Measurements from ENCODE around the gene SUN1.

The SUN1 gene

DNA sequence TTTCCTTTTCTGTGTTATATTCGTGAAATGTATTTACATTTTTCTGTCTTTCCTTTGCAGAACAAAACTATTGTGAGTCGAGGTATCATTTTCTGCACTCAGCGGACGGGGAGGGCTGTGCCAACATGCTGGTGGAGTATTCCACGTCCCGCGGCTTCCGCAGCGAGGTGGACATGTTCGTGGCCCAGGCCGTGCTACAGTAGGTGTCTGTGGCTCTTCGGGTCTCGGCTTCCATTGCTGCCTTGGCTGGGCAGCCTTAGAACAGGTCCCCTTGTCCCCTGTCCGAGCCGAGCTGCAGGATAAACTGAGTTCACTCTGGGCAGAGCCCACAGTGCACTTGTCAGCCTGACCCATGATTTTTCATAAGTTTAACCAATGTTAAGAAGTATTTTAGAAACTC is 58.6 kb downstream of the SUN1 start:
- no peak overlapping the region for H3K4me3 ChIP-seq (replicated peaks; ENCODE audit: low read depth, low read length)
- no peak for DNase-seq (ENCODE audit: extremely low read depth, low read depth)
- TF ChIP-seq, protein P1, sequence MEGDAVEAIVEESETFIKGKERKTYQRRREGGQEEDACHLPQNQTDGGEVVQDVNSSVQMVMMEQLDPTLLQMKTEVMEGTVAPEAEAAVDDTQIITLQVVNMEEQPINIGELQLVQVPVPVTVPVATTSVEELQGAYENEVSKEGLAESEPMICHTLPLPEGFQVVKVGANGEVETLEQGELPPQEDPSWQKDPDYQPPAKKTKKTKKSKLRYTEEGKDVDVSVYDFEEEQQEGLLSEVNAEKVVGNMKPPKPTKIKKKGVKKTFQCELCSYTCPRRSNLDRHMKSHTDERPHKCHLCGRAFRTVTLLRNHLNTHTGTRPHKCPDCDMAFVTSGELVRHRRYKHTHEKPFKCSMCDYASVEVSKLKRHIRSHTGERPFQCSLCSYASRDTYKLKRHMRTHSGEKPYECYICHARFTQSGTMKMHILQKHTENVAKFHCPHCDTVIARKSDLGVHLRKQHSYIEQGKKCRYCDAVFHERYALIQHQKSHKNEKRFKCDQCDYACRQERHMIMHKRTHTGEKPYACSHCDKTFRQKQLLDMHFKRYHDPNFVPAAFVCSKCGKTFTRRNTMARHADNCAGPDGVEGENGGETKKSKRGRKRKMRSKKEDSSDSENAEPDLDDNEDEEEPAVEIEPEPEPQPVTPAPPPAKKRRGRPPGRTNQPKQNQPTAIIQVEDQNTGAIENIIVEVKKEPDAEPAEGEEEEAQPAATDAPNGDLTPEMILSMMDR (IDR thresholded peaks at IDR 0.05; ENCODE audit: low read depth, low read length, missing control alignments): no peak

DNA sequence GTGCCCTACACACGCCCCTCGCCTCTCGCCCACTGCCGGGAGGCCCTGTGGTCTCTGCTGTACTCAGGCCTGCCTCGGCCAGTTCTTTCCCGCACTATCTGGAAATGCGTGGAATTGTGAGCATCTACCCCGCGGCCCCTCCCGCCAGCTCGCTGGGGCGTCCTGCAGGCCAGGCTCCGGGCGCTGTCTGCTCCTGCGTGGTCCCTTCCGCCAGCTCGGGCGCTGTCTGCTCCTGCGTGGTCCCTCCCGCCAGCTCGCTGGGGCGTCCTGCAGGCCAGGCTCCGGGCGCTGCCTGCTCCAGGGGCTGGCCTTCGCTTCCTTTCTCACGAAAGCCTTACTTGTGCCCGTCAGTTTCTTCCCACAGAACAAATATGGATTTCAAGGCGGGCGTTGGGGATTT is 59.0 kb downstream of the SUN1 start:
- H3K4me3 ChIP-seq (replicated peaks; ENCODE audit: low read depth, low read length): no peak overlapping the region
- DNase-seq (ENCODE audit: extremely low read depth, low read depth): no peak
- TF ChIP-seq, protein P1 (IDR thresholded peaks at IDR 0.05; ENCODE audit: low read depth, low read length, missing control alignments): no peak

DNA sequence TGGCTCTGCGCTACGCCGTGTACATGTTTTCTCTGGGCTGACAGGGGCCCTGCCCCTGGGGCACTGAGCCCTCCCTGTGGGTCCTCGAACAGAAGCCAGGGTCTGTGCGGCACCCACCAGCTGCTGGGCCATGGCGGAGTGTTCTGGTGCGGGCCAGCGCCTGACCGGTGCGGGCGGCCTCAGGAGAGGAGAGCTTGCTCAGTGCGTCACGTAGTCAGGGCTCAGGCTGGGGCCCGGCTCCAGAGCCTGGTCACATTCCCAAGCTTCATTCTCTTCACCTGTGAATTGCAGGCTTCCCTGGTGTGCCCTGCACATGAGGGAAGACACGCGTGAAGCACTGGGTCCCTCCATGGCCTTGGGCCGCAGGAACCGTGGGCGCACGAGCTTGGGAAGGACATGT is 59.5 kb downstream of the SUN1 start:
- TF ChIP-seq, protein P1 (IDR thresholded peaks at IDR 0.05; ENCODE audit: low read depth, low read length, missing control alignments): no peak
- no peak overlapping the region for H3K4me3 ChIP-seq (replicated peaks; ENCODE audit: low read depth, low read length)
- no peak for DNase-seq (ENCODE audit: extremely low read depth, low read depth)

DNA sequence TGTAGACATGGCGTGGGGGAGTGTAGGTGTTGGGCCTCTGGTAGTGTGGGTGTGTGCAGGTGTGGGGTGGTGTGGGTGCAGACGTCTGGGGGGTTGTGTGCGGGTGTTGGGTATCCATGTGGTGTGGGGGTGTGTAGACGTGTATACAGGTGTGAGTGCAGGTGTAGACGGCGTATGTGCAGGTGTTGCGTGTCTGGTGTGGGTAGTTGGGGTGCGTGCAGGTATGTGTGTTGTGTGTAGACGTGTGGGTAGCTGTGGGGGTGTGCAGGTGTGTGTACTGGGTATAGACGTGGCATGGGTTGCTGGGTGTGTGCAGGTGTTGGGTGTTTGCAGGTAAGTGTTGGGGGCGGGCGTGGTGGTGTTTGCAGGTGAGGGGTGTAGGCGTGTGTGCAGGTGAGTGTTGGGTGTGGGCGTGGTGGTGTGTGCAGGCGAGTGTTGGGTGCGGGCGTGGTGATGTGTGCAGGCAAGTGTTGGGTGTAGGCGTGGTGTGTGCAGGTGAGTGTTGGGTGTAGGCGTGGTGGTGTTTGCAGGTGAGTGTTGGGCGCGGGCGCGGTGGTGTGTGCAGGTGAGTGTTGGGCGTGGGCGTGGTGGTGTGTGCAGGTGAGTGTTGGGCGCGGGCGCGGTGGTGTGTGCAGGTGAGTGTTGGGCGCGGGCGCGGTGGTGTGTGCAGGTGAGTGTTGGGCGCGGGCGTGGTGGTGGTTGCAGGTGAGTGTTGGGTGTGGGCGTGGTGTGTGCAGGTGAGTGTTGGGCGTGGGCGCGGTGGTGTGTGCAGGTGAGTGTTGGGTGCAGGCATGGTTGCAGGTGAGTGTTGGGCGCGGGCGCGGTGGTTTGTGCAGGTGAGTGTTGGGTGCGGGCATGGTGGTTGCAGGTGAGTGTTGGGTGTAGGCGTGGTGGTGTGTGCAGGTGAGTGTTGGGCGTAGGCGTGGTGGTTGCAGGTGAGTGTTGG is 60.6 kb downstream of the SUN1 start:
- no peak overlapping the region for H3K4me3 ChIP-seq (replicated peaks; ENCODE audit: low read depth, low read length)
- TF ChIP-seq, protein P1 (IDR thresholded peaks at IDR 0.05; ENCODE audit: low read depth, low read length, missing control alignments): no peak
- DNase-seq (ENCODE audit: extremely low read depth, low read depth): no peak

DNA sequence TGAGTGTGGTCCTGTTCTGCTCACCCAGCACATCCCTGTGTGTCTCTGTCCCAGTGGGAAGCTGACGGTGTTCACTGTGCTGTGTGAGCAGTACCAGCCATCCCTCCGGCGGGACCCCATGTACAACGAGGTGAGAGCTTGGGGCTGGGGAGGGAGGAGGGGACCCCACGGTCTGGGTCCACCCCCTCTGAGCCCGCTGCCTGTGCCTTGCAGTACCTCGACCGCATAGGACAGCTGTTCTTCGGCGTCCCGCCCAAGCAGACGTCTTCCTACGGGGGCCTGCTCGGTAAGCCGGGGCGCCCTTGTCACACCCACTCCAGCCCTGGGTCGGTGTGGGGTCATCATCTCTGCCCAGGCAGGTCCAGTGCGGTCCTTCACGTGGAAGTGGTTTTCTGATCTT is 61.4 kb downstream of the SUN1 start:
- no peak overlapping the region for H3K4me3 ChIP-seq (replicated peaks; ENCODE audit: low read depth, low read length)
- DNase-seq (ENCODE audit: extremely low read depth, low read depth): no peak
- TF ChIP-seq, protein P1 (IDR thresholded peaks at IDR 0.05; ENCODE audit: low read depth, low read length, missing control alignments): no peak

DNA sequence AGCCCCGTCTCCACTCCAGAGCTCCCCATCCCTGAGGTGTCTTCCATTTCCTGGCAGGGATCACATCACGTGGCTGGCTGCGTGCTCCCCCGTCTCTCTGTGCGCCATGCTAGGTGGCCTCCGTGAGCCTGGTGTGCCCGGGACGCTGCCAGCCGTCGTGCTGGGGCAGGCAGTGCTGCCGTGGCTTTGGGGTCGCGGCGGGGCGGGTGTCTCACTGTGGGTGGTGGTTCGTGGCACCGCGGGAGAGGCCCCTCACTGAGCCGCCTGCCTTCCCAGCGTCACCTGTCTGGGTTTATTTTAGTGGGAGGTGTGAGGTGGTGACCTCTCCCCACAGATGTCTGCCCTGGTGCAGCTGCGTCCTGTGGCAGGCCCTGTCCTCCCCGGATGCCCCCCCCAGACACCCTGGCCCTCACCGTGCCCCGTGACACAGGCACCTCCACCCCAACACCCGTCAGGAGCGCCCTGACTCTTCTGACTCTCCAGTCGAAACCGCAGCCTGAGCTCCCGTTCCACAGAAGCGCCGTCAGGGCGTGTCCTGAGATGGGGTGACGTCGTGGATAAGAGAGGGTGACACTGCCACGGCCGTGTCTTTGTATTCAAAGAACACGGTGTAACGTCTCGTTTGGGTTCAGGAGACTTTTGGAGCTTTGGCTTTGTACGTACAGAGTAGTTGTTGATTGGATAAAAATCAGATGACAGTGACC is 62.0 kb downstream of the SUN1 start:
- H3K4me3 ChIP-seq (replicated peaks; ENCODE audit: low read depth, low read length): no peak overlapping the region
- TF ChIP-seq, protein P1 (IDR thresholded peaks at IDR 0.05; ENCODE audit: low read depth, low read length, missing control alignments): no peak
- no peak for DNase-seq (ENCODE audit: extremely low read depth, low read depth)

All from HFF-Myc (cell line).